ENCODE measurements around the gene OPN3. TPM values are rescaled to one million over a fixed set of nuclear protein-coding genes. Genes with fewer than 3 reads are reported as not detected.

OPN3 gene
- total and polyA plus RNA-seq, 4 donors: 11.3 to 19.1 (median 15.5) TPM

- H3K9ac ChIP-seq (ENCODE audit: low read depth in 1 of 2, low read length in 2 of 2): peak overlapping the region in 1 of 2 donors; percentile 68
Measured at GRCh38 chr1:241560146-241560848, 79.9 kb downstream of the OPN3 start.

More at GRCh38 chr1:241560146-241560848, 79.9 kb downstream of the OPN3 start:
- Histone ChIP-seq H3K27ac (ENCODE audit: low read depth in 1 of 2, low read length in 2 of 2) (peak overlapping the region; percentile 70 to 86), H3K9me3 (ENCODE audit: control insufficient read depth in 4 of 4, low read length in 3 of 4) (no peaks in the 10 kb centered on the region), H3K27me3 (ENCODE audit: control insufficient read depth in 4 of 4, insufficient read depth in 4 of 4, low read length in 3 of 4) (no peaks in the 10 kb centered on the region), H3K36me3 (ENCODE audit: control insufficient read depth in 4 of 4, insufficient read depth in 3 of 4, low read depth in 1 of 4, low read length in 3 of 4) (peaks cover 0 to 16% (median 10%) of the 10 kb centered on the region in 4 donors), H3K4me1 (ENCODE audit: control insufficient read depth in 4 of 4, insufficient read depth in 4 of 4, low read length in 3 of 4) (peaks cover 6 to 40% (median 34%) of the 10 kb centered on the region in 4 donors), H3K4me3 (ENCODE audit: low read depth in 1 of 3, low read length in 3 of 3) (no peak overlapping the region)
- TF ChIP-seq ZBTB33 (IDR thresholded peaks at IDR 0.05) (peak; percentile 70), HNF4G (IDR thresholded peaks at IDR 0.05) (peak; percentile 92), REST (IDR thresholded peaks at IDR 0.05) (peak; percentile 73), RXRA (IDR thresholded peaks at IDR 0.05) (peak; percentile 85 to 92), CTCF (IDR thresholded peaks at IDR 0.05; ENCODE audit: low read depth, low read length, missing input control) (no peak), ATF3 (IDR thresholded peaks at IDR 0.05) (peak; percentile 87), SP1 (IDR thresholded peaks at IDR 0.05) (peak; percentile 88), FOXA2 (IDR thresholded peaks at IDR 0.05) (peak; percentile 45), FOXA1 (IDR thresholded peaks at IDR 0.05) (no peak), JUND (IDR thresholded peaks at IDR 0.05) (peak; percentile 88 to 90), YY1 (IDR thresholded peaks at IDR 0.05) (peak; percentile 80), GABPA (IDR thresholded peaks at IDR 0.05 in 1 of 2, conservative IDR thresholded peaks at IDR 0.05 in 1 of 2) (peak in 1 of 2 donors; percentile 32), HNF4A (conservative IDR thresholded peaks at IDR 0.05) (peak; percentile 95 to 98), TAF1 (conservative IDR thresholded peaks at IDR 0.05) (no peak), MAX (IDR thresholded peaks at IDR 0.05) (peak; percentile 64), RAD21 (IDR thresholded peaks at IDR 0.05) (peak; percentile 45 to 61), EGR1 (IDR thresholded peaks at IDR 0.05; ENCODE audit: low read depth in 2 of 2) (peak in 1 of 2 donors; percentile 85), NR2F2 (IDR thresholded peaks at IDR 0.05) (peak; percentile 41)
- DNase-seq (ENCODE audit: low spot score): no peak
- WGBS: 43% methylated on average over 4 of the region's 4 CpGs
